ENCODE data around the gene AMER2.
A peak's percentile ranks its signal among the peaks of the same experiment; 100 is the strongest.

Gene AMER2, protein sequence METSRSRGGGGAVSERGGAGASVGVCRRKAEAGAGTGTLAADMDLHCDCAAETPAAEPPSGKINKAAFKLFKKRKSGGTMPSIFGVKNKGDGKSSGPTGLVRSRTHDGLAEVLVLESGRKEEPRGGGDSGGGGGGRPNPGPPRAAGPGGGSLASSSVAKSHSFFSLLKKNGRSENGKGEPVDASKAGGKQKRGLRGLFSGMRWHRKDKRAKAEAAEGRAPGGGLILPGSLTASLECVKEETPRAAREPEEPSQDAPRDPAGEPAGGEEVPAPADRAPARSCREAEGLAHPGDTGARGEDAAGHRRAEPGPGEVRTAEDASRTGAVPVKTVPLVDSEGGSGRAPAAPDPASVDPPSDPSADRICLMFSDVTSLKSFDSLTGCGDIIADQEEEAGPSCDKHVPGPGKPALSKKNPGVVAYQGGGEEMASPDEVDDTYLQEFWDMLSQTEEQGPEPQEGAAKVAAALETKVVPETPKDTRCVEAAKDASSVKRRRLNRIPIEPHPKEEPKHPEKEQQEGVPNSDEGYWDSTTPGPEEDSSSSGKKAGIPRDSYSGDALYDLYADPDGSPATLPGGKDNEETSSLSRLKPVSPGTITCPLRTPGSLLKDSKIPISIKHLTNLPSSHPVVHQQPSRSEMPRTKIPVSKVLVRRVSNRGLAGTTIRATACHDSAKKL

DNA sequence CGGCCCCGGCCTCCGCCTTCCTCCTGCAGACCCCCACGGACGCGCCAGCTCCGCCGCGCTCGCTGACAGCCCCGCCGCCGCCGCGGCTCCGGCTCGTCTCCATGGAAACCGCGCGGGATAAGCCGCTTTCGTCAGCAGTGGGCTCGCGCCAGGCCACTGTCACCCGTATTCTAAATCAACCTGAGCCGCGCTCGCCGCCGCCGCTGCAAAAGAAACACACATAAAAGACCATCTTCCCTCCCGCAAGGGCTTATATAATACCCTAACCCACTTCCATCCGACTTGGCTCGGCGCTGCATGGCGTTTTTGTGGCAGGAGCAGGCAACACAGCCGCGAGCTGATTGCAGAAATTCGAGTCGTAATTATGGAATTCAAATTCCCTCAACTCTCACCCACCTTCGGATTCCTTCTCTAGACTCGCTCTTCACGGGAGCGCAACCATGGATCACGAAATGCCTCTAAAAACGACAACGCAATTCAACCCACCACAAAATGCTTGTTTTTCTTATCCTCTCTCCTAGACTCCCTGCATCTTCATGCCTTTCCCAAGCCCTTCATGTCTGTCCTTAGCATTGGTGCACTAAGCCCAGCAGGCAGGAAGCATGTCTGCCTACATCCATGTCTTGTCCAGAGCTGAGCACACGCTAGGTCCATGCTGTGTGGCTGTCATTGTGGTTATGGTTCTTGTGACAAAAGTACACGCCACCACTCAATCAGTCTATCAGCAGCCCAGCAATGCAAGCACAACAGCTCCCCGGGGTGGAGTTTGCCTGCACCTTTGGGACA, at the start of gene AMER2:
Gene AMER2, minus strand, starts transcription at position 772 of the 786 bp plus-strand sequence. Its CDS starts 669 bp downstream, at position 103.
- DNase-seq, result no peak

DNA sequence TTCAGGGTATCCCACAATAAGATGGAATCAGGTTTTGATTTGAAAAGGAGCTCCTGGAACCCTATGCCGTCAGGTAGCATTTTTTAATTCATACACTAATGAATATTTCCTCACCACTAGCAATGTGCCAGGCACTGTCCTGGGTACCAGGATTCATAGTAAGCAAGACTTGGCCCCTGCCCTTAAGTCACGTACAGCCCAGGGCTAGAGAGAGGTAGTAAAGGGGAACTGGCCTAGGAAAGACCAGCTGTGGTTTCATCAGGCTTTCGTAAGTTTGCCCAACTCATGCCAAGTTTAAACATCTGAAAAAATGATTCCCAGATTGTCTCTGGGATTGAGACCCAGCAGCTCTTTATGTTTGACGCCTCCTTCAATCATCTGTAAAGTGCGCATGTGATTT, 45.9 kb upstream of the AMER2 start:
- DNase-seq, result peak; percentile 67

DNA sequence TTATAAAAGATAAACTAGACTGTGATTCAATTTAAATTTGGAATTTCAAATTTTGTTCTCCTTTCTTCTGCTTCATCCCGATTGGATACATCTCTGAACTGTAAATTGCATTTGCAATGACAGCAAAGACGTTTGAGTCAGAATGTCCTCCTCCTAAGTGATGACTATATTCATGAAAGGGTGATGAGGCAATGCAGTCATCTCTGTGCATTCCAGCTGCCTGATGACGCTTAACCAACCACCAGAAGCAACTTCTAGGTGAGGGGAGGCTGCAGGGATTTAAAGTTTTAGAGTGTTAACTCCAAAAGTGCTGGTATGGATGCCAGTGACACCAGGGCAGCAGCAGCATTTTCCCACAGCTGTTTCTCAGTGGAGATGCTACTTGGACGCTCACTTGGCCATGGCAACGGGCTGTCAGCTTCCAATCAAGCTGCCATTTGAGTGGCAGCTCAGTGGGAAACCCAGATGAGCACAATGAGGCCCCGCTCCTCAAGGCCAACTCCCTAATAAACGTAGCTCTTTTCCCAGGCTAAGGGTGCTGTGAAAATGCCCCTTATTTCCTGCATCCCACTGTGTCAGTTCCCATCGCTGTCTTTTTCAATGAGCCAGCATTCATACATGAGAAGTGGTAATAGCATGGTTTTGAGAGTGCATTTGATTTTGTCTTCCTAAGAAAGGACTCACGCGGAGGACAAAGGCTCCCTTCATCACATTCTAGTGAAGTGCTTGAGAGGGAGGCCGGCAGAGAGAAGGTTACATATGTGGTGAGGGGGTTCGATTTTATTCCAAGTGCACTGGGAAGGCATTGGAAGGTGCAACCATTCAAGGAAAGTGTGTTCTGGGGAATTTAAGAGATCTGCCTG, 45.2 kb upstream of the AMER2 start:
- DNase-seq, result peak; percentile 50

DNA sequence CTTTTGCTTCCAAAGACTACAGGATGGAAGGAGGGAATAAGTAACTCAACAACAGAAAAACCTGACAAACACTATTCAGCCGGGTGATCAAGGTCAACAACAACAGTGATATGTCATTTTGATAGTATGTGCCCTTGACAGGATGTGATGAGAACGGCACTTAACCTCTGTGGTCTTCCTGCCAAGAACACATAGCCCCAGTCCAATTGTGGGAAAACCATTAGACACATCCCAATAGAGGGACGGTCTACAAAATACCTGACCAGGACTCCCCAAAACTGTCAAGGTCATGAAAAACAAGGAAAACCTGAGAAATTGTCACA, 43.1 kb upstream of the AMER2 start:
- no peak for DNase-seq

DNA sequence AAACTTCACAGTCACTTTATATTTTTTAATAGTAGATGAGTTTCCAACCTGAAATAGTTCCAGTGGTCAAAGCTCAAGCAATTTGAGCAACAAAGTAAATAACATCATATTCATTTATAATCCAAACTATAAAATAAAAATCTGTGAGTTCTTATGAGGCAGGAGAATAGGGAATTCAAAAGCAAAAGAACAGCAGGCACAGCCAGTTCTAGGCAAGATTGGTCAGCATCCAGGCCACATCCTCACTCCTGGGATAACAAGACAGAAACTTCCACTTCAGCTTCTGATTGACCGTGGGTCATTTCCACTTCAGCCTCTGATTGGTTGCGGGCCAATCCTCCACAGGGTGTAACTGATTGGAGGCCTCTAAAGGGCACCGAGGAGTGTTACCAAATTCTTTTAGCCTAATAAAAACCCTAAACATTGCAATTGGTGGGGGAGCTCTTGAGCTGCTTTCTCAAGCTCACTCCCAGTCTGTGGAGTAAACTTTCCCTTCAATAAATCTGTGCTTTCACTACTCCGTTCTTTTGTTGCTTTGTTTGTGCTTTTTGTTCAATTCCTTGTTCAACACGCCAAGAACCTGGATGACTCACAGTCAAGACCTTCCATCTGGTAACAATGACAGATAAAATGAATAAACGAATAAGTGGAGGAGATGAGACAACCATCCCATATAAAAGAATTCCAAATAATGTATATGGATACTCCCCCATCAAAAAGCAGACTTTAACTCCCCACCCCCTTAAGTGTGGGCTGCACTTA, 42.6 kb upstream of the AMER2 start:
- no peak for DNase-seq

DNA sequence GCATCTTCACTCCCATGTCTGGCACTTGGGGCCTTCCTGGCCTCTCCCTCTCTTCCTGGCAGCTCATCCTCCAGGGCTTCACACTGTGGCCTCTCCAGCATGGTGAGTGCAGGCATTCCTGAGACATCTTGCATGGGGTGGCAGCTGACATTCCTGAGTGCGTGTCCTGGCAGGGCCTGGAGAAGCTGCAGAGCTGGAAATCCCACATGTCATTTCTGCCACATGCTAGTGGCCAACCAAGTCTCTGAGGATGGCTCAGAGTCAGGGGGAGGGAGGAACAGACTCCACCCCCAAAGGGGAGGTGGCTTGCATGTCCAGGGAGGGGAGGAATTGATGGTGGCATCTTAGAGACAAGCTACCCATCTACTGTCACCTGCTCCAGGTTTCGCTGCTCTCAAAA, 41.6 kb upstream of the AMER2 start:
- DNase-seq, result no peak

DNA sequence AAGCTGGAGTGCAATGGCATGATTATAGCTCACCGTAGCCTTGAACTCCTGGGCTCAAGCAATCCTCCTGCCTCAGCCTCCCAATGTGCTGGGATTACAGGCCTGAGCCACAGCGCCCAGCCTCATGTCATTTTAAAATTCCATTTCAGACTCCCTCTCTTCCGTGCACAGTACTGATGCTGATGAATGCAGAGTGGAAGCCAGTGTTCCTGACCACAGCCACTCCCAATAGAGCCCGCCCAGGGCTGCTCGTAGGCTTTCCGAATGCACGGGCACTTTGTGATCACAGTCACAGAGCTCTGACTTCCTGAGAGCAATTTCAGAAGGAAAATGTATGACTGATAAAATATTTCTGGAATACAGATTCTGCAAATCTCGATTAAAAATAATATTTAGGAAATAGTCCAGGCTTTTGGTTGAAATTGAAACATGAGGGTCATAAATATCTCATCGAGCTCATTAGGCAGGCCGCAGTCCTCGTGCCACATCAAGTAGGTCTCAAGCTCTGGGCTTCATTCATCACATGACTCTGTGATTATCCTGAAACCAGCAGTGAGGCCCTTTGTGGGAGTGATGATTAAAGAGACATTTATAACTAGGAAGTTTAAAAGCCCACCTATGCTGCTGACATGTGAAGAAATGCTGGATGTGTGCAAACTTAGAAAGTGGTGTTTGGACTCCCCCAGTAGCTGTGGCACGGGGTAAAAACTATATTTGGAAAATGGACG, 38.9 kb upstream of the AMER2 start:
- no peak for DNase-seq

DNA sequence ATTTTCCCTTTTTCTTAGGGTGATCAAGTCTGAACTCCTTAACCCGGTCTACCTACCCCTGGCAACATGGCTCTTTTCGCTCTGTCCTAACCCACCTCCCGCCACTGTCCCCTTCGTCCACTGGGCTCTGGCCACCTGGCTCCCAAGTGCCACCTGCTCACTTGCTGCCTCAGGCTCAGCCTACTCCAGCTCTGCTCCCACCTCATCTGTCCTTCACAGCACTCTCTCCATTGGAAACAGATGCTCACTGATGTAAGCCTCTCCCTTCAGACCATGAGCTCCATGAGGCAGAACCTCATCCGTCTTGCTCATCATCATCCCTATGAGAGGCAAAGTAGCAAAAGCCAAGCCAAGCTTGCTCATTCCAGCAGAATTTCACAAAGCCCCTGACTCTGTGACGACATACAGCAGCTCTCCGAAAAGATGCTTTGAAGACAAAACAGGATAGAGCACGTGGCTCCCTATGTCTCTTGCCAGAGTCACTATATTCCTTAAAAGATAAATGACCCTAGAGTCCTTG, 35.3 kb upstream of the AMER2 start:
- DNase-seq, result no peak

DNA sequence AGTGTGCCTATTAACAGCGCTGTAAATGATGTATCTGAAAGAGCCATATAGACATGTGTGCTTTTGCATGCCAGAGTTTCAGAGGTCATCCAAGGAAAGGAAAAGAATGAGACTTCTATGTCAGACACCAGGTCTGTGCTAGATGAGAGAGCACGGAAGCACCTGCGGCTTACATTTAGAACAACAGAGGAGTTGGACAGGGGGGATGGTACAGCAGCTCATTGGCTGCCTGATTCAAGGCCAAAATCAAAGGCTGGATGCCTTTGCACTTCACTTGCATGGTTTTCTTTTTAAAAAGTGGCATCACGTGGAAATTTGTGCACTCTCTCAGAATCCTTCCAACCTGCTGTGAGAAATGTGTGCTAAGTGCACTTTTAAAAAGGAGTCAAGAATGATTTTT, 32.8 kb upstream of the AMER2 start:
- no peak for DNase-seq

DNA sequence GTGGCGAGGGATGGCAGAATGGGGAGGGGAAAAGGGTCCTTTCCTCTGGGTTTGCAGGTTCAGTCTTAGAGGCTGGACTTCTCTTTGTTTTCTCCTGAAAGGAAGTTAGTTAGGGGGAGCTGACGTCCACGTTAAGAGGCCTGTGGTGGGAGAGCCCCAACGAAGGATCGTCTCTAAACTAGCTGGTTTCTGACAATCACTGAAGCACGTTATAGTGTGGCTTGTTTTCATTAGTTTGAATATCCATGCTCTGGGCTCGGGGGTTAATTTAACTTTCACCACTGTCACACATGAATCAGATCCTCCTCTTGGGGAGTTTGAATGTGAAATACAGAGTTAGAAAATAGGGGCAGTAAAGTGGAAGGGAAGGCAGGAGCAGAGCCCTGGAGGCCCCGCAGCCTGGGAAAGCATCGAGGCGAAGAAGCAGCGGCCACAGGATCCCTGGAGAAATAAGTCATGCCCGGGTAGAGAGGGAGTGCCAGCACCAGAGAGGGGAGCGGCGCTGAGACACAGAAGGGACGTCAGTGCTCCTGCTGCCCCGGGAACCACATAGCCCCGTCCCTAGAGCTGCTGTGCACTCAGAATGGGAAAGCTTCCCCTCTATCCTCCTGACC, 31.1 kb upstream of the AMER2 start:
- DNase-seq, result no peak

DNA sequence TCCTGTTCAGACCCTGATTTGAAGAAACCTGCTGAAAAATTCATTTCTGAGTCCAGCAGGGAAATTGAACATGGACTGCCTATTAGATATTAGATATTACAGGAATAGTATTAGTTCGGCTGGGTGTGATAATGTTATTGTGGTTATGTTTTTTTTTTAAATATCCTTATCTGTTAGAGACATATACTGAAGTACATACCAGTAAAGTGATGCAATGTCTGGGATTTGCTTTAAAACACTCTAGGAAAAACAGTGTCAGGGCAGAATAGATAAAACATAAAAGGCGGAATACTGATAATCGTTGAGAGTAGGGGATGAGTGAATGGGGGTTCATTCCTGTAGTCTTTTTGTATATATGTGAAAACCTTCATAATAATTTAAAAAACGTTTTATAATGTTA, 28.7 kb upstream of the AMER2 start:
- no peak for DNase-seq

DNA sequence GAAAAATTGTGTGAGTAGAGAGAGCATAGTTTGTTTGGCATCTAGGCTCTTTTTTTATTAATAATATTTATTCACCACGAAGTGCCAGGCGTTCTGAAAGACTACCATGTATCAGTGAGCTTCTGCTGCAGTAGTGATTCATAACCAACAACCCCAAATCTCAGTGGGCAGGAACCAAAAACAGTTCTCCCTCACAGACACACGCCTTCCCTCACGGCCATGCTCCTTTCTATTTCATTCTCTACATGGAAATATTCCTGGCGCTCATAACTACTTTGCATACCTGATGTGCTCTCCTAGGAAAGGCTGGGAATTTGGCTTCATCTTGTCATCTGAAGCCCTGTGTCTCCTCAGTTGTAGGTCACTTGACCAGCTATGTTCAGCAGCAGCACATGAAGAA, 26.6 kb upstream of the AMER2 start:
- no peak for DNase-seq

DNA sequence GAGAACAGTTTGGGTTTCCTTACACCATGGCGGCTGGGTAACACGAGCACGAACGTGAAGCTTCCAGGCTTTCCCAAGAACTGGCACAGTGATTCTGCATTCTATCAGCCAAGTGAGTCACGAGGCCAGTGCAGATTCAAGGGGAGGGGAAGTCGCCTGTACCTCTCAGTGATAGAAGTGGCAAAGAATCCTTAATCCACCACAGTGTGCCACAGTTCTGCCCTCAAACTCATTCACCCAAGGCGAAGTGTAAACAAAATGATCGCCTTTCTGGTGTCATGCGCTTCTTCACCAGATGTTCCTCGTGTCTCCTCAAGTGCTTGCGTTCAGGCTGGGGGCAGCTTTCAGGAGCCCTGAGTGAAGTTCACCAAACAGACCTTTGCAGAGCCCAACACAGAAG, 24.9 kb upstream of the AMER2 start:
- no peak for DNase-seq

DNA sequence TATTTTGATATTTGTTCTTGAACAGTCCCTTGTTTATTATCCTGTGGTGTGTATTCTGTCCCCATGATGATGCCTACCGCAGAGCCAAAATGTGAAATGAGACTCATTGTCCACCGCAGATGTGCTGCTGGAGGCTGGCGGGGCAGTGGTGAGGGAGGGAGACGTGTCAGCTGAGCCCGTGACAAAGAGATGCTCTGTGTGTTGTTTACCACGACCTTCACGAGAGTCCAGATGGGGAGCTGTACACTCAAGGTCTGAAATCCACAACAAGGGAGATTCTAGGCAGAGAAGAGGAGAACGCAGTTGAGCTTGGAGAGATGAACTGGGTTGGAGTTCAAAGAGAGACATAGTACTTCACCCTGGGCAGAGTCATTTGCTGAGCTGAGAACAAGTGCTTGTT, 20.8 kb upstream of the AMER2 start:
- DNase-seq, result no peak

DNA sequence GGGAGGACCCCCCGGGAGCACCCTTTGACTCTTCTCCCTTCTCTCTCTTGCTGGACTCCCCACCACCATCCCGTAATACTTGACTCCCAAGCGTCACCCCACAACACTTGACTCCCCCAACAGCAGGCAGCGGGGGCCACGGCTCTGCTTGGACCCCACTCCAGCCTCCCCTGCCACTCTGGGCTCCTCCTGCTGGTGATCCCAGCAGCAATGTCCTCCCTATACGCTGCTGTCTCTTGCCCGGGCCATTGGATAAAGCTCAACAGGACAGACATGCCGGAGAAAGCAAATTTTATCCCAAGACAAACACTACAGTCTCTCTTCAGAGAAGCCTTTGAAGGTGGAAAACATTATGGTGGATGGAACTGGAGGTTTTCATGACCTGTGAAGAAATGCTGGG, 20.4 kb upstream of the AMER2 start:
- no peak for DNase-seq

DNA sequence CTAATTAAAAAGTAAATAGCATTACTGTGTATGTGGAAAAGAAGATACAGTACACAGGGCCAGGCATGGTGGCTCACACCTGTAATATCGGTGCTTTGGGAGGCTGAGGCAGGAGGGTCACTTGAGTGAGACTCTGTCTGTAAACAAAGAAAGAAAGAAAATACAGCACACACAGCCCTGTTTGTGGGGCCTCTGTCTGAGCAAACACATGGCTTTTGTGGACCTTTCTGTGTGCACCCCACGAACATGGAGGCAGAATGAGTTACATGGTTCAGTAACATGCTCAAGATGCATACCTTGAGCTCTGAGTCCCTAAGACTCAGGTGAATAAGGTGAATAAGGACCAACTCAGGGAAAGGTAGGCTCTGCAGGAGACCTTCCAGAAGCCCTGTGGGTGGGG, 20.0 kb upstream of the AMER2 start:
- DNase-seq, result no peak

DNA sequence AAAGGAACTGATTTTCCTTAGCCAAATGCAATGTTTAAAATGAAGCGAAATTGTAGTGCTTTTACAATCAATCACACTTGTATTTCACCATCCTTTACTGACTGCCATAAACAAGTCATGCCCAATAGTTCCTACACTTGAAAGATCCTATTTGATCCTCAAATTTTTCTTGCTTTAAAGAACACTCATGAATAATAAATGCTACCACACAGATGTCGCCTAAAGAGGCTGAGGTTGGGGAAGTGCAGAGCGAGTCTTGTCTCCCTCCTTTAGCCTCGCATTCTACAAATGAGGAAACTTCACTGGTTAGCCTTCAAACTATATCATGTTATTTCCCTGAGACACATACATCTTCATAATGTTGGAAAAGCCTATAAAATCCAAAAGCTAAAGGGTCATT, 18.7 kb upstream of the AMER2 start:
- no peak for DNase-seq

DNA sequence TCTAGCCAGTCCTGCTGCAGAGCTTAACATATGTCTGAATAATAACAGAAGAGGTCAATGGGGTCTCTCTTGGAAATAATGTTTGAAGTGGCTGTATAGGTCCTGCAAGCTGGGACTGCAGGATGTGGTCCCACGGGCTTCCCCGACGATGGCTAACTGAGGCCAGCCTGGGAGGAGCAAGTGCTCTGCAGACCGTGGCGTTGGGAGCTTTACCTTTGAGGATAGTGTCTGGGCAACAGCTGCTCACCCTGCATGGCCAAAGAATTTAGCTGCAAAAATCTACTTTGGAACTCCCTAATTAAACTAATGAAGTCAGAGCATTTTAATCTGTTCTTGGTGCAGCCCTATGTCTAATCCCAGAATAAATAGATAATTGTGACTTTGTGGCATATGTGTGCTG, 18.2 kb upstream of the AMER2 start:
- DNase-seq, result no peak

DNA sequence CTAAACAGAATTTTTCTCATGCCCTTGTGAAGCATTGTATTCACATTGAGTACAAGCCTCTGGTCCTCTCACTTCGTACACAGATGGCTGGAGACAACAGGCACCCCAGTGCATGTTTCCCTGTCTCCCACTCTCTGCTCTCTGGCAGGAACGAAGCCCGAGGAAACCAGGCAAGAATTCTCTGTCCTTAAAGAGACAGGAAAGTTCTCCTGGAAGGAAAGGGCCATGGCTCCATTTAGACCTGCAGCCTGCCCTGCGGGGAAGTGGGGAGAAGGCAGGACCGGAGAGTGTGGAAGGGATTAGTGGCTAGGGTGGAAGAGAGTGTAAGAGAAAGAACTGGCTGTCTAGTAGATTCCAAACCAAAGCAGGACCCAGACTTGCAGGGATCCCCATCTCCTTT, 15.5 kb upstream of the AMER2 start:
- no peak for DNase-seq

DNA sequence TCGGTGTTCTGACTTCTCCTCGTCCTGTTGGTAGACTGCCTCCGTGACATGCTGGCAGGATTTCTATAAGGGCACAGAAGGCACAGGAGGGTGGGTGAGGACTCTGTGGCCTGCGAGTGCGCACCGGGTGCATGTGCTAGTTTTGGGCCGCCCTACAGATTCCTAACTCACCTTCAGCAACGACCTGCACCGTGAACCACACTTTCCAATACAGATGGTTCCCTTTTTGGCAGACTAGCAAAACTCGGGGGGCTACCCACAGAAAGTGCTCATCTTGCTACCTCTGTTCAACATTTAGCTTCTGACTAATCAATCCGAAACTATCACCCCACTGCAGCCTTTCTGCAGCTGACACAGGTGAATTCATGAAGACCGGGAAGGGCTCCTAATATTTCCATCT, 14.1 kb upstream of the AMER2 start:
- no peak for DNase-seq

DNA sequence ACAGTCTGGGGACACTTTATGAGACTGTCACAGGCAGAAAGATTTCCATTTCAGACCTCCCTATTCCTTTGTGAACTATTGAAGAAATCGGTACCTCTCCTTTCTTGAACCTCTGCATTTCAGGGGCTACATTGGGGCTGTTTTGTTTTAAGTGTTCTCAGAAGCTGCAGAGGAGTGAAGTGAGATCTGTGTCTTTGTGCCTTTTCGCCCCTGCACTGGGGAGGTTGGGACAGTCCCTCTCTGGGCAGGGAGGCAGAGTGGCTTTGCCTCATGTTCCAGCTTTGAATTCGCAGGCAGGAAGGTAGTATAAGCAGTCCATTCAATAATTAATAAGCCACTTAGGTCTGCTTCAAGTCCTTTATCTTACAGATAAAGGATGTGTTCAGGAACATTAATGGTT, 9.5 kb upstream of the AMER2 start:
- DNase-seq, result no peak
